Skeletal muscle tissue (tissue), 4 donors: Measurements from ENCODE around the gene DTX3. TPM values are rescaled to one million over a fixed set of nuclear protein-coding genes. Genes with fewer than 3 reads are reported as not detected.
"Not testable (repeated sequence)": the region's sequence is repeated elsewhere in the genome, so short reads cannot be mapped to it uniquely, and the experiment has no call there.

Experiments used
- H3K27ac ChIP-seq: one replicate; pipeline ENCODE4 v1.7.0; 2013; ENCODE audit warnings: mild to moderate bottlenecking, low read depth, low read length, inconsistent platforms
- H3K27me3 ChIP-seq, 3 donors: one replicate each; pipeline ENCODE4 v1.7.0; 2013; ENCODE audit warnings: low read length in 3 of 3; ENCODE audit not compliant: control insufficient read depth in 3 of 3, insufficient read depth in 3 of 3
- H3K36me3 ChIP-seq, 3 donors: one replicate each; pipeline ENCODE4 v1.7.0; 2013; ENCODE audit warnings: low read length in 3 of 3; ENCODE audit not compliant: control insufficient read depth in 3 of 3, insufficient read depth in 3 of 3
- H3K4me1 ChIP-seq, 3 donors: one replicate each; pipeline ENCODE4 v1.7.0; 2013; ENCODE audit warnings: low read length in 3 of 3, mild to moderate bottlenecking in 3 of 3; ENCODE audit not compliant: control insufficient read depth in 3 of 3, insufficient read depth in 3 of 3
- H3K4me3 ChIP-seq, 3 donors: one replicate each; pipeline ENCODE4 v1.7.0; 2013; ENCODE audit warnings: low read length in 3 of 3
- H3K9ac ChIP-seq, 3 donors: one replicate each; pipeline ENCODE4 v1.7.0; 2013; ENCODE audit warnings: low read length in 3 of 3, mild to moderate bottlenecking in 3 of 3, moderate library complexity in 2 of 3, low read depth in 1 of 3
- H3K9me3 ChIP-seq, 3 donors: one replicate each; pipeline ENCODE4 v1.7.0; 2013; ENCODE audit warnings: low read length in 3 of 3; ENCODE audit not compliant: control insufficient read depth in 3 of 3
- total RNA-seq: library from RNA; depleted of rRNA; stranded (reverse); fragments of >200 nt; gene quantifications from one replicate; pipeline ENCODE4 v1.2.3, GENCODE V29; 2014
- donor health status: Osteomylitis.

DTX3 gene
- total RNA-seq, 1 donor from 2014 or later, result 7.8 TPM

GRCh38 chr12:57640175-57641042 is 35.8 kb downstream of the DTX3 start:
- H3K4me3 ChIP-seq, result no peak overlapping the region
- H3K27me3 ChIP-seq, result peaks cover 4 to 15% (median 12%) of the 10 kb centered on the region in 3 donors
- H3K9ac ChIP-seq, result no peak overlapping the region
- H3K9me3 ChIP-seq, result no peaks in the 10 kb centered on the region
- no peaks in the 10 kb centered on the region for H3K4me1 ChIP-seq
- no peak overlapping the region for H3K27ac ChIP-seq
- H3K36me3 ChIP-seq, result no peaks in the 10 kb centered on the region

GRCh38 chr12:57641699-57642442 is 37.2 kb downstream of the DTX3 start:
- H3K9ac ChIP-seq, result no peak overlapping the region
- no peaks in the 10 kb centered on the region for H3K36me3 ChIP-seq
- no peaks in the 10 kb centered on the region for H3K9me3 ChIP-seq
- H3K4me3 ChIP-seq, result no peak overlapping the region
- H3K4me1 ChIP-seq, result no peaks in the 10 kb centered on the region
- H3K27ac ChIP-seq, result no peak overlapping the region
- H3K27me3 ChIP-seq, result peaks cover 4 to 15% (median 8%) of the 10 kb centered on the region in 3 donors

GRCh38 chr12:57645990-57646658 is 41.5 kb downstream of the DTX3 start:
- H3K27me3 ChIP-seq, H3K9ac ChIP-seq, H3K4me1 ChIP-seq, H3K9me3 ChIP-seq, H3K27ac ChIP-seq, H3K36me3 ChIP-seq, H3K4me3 ChIP-seq: not testable (repeated sequence)

GRCh38 chr12:57646659-57647049 is 42.0 kb downstream of the DTX3 start:
- H3K27me3 ChIP-seq, H3K27ac ChIP-seq, H3K36me3 ChIP-seq, H3K4me1 ChIP-seq, H3K9me3 ChIP-seq, H3K4me3 ChIP-seq, H3K9ac ChIP-seq: not testable (repeated sequence)

GRCh38 chr12:57654042-57654441 is 49.4 kb downstream of the DTX3 start:
- Histone ChIP-seq H3K36me3 (no peaks in the 10 kb centered on the region), H3K4me1 (no peaks in the 10 kb centered on the region), H3K4me3 (no peak overlapping the region), H3K9ac (no peak overlapping the region), H3K27ac (no peak overlapping the region), H3K27me3 (peaks cover 0 to 5% (median 0%) of the 10 kb centered on the region in 3 donors), H3K9me3 (no peaks in the 10 kb centered on the region)

GRCh38 chr12:57655541-57656240 is 51.1 kb downstream of the DTX3 start:
- peaks cover 0 to 5% (median 0%) of the 10 kb centered on the region in 3 donors for H3K27me3 ChIP-seq
- no peaks in the 10 kb centered on the region for H3K9me3 ChIP-seq
- H3K4me3 ChIP-seq, result no peak overlapping the region
- H3K9ac ChIP-seq, result no peak overlapping the region
- no peaks in the 10 kb centered on the region for H3K4me1 ChIP-seq
- no peaks in the 10 kb centered on the region for H3K36me3 ChIP-seq
- H3K27ac ChIP-seq, result no peak overlapping the region

- H3K36me3 ChIP-seq, result not testable (repeated sequence)
These were observed 51.8 kb downstream of the DTX3 start for GRCh38 chr12:57656408-57656807.

GRCh38 chr12:57657744-57658143 is 53.1 kb downstream of the DTX3 start:
- Histone ChIP-seq H3K9ac (no peak overlapping the region), H3K27ac (no peak overlapping the region), H3K4me3 (no peak overlapping the region), H3K36me3 (no peaks in the 10 kb centered on the region), H3K4me1 (no peaks in the 10 kb centered on the region), H3K27me3 (peaks cover 0 to 5% (median 0%) of the 10 kb centered on the region in 3 donors), H3K9me3 (no peaks in the 10 kb centered on the region)

More at GRCh38 chr12:57656408-57656807, 51.8 kb downstream of the DTX3 start:
- H3K27me3 ChIP-seq, H3K9ac ChIP-seq, H3K9me3 ChIP-seq, H3K4me1 ChIP-seq, H3K27ac ChIP-seq, H3K4me3 ChIP-seq: not testable (repeated sequence)

GRCh38 chr12:57658890-57659289 is 54.3 kb downstream of the DTX3 start:
- peaks cover 0 to 5% (median 0%) of the 10 kb centered on the region in 3 donors for H3K27me3 ChIP-seq
- no peak overlapping the region for H3K9ac ChIP-seq
- H3K4me3 ChIP-seq, result no peak overlapping the region
- H3K4me1 ChIP-seq, result no peaks in the 10 kb centered on the region
- no peak overlapping the region for H3K27ac ChIP-seq
- H3K36me3 ChIP-seq, result no peaks in the 10 kb centered on the region
- no peaks in the 10 kb centered on the region for H3K9me3 ChIP-seq
